ENCODE measurements around the gene NOB1. TPM values are rescaled to one million over a fixed set of nuclear protein-coding genes. Genes with fewer than 3 reads are reported as not detected.

Gene NOB1
- total RNA-seq, 1 experiment from 2014 or later, result 172 TPM

- intact Hi-C loops (cut with micrococcal nuclease), result no loop called here
- CTCF ChIA-PET, result no interaction called here
Measured at GRCh38 chr16:69769404-69769803, 14.7 kb upstream of the NOB1 start.

More at GRCh38 chr16:69769404-69769803, 14.7 kb upstream of the NOB1 start:
- POLR2A ChIA-PET, result no interaction called here
- Histone ChIP-seq H3K4me3 (replicated peaks in 1 of 2; ENCODE audit: low read depth in 1 of 2, low read length in 2 of 2) (no peak overlapping the region), H2AFZ (ENCODE audit: low read depth, low read length, poor library complexity, severe bottlenecking) (no peak overlapping the region), H3K79me2 (ENCODE audit: insufficient read depth, low read length) (peaks cover 81% of the 10 kb centered on the region), H3K27me3 (ENCODE audit: insufficient read depth, low read length) (no peaks in the 10 kb centered on the region), H3K4me2 (ENCODE audit: low read length) (no peak overlapping the region), H4K20me1 (ENCODE audit: insufficient read depth) (no peaks in the 10 kb centered on the region), H3K27ac (ENCODE audit: low read depth, low read length) (no peak overlapping the region), H3K9me3 (ENCODE audit: control insufficient read depth in 1 of 2, insufficient read depth in 1 of 2, low read depth in 1 of 2, low read length in 2 of 2) (no peaks in the 10 kb centered on the region), H3K36me3 (ENCODE audit: control insufficient read depth in 1 of 2, insufficient read depth in 2 of 2, low read length in 2 of 2) (no peaks in the 10 kb centered on the region), H3K9me2 (ENCODE audit: insufficient read depth) (no peaks in the 10 kb centered on the region), H3K9ac (ENCODE audit: low read length) (no peak overlapping the region), H3K4me1 (ENCODE audit: control insufficient read depth in 1 of 2, insufficient read depth in 2 of 2, low read length in 2 of 2) (peaks cover 17 to 34% of the 10 kb centered on the region in 2 experiments)
- ATAC-seq (no peak), DNase-seq (ENCODE audit: low read depth, low spot score) (no peak)
- RAD21 ChIA-PET (ENCODE audit: low non-redundant PET in 1 of 2, low total read pairs in 2 of 2, uncharacterized antibody in 2 of 2, unreplicated experiment in 2 of 2), result no interaction called here
- BruUV-seq (replicated peaks), result no TSS peak
- TF ChIP-seq ZBTB33 (IDR thresholded peaks at IDR 0.05; ENCODE audit: extremely low read depth, insufficient replicate concordance, low read length), result no peak
- TF ChIP-seq CEBPB (IDR thresholded peaks at IDR 0.05; ENCODE audit: low read depth), result no peak
- TF ChIP-seq CTCF (IDR thresholded peaks at IDR 0.05 in 2 of 3, conservative IDR thresholded peaks at IDR 0.05 in 1 of 3; ENCODE audit: borderline replicate concordance in 1 of 3, insufficient read depth in 1 of 3, low read depth in 2 of 3, low read length in 2 of 3), result no peak
- no peak for TF ChIP-seq SIN3A (IDR thresholded peaks at IDR 0.05; ENCODE audit: low read depth)
